NCI-H774 (cell line): Measurements from ENCODE around the gene TRPV3.
"Not testable (repeated sequence)": the region's sequence is repeated elsewhere in the genome, so short reads cannot be mapped to it uniquely, and the experiment has no call there.

ENCODE experiments used
- DNase-seq: peaks from one replicate; lab custom pipeline; 2025; lab: John Stamatoyannopoulos, UW

Gene TRPV3

DNA sequence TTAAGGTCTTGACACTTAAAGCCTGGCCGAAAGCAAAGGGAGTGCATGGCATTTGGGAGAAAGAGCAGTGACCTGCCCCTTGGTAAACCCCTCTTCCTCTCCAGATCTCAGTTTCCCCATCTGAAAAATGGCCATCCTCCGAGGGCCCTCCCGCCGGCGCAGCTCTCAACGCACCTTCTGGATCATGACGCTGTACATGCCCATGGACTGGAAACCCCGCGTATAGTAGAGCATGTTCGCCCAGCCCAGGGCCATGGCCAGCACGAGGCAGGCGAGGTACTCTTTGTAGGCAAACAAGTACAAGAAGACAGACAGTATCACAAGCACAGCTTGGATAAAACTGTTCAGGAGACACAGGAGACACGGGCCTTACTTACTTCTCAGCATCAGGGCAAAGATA, 33.6 kb downstream of the TRPV3 start:
- no peak for DNase-seq

DNA sequence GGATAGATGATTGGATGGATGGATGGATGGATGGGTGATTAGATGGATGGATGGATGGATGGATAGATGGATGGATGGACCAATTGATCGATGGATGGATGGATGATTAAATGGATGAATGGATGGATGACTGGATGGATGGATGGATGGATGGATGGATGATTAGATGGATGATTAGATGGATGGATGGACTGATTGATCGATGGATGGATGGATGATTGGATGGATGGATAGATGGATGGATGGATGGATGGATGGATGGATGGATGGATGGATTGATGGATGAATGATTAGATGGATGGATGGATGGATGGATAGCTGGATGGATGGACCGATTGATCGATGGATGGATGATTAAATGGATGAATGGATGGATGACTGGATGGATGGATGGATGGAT, 38.1 kb downstream of the TRPV3 start:
- DNase-seq: not testable (repeated sequence)

DNA sequence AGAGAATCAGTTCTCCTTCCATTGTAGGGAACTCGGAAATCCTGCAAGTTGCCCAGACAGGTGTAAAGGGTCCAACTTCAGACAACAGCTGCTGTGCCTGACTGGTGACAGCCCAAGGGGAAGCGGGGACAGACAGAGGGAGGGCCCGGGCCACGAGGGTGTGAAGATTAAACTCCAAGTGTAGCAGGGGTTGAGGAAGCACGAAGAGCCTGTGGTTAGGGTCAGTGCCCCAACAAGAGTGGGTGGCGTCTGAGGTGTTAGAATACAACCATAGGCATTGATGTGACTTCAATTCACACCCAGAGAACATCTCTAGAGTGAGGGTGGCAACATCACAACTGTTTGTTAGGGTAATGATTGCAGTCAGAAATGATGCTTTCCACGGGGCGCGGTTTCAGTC, 42.7 kb downstream of the TRPV3 start:
- no peak for DNase-seq

DNA sequence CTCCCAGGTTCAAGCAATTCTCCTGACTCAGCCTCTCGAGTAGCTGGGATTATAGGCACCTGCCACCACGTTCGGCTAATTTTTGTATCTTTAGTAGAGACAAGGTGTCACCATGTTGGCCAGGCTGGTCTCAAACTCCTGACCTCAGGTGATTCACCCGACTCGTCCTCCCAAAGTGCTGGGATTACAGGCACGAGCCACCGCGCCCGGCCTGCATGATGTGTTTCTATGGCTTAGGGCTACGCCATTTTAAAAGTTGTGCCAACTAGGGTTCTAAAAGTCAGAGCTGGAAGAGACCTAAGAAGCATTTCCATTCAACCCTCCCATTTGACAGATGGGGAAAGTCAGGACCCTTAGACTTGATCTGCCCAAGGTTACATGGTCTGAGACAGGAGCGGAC, 43.4 kb downstream of the TRPV3 start:
- not testable (repeated sequence) for DNase-seq

DNA sequence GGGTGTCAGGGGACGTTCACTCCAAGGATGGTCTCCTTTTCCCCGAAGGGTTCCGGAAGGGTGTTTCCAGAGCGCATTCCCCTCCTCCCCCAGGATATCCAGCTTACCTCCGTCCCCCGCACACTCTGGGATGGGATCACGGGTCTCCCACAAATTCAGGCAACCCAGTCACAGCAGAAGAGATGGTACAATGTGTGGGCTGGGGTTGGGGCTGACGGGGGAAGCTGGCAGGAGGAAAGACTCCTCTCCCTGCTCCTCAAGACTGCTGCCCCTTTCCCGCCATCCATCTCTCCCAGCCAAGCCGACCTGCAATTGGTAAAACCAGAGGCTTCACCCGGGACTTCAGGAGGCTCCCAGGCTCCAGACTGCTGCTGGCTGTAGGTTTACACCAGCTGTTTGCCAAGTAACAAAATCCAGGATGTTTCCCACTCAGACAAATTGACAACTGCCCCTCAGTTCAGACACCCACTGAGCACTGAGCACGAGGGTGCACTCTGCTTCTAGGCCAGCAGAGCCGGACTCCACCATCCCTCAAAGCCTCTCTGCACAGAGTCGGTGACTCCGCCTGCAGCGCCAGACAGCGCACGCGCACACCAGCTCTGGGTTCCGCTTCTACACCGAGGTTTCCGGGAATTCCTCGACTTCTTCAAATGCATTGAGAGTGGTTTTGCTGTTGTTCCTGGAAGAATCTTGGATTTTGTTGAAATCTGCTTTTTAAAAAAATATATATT, 44.1 kb downstream of the TRPV3 start:
- no peak for DNase-seq

DNA sequence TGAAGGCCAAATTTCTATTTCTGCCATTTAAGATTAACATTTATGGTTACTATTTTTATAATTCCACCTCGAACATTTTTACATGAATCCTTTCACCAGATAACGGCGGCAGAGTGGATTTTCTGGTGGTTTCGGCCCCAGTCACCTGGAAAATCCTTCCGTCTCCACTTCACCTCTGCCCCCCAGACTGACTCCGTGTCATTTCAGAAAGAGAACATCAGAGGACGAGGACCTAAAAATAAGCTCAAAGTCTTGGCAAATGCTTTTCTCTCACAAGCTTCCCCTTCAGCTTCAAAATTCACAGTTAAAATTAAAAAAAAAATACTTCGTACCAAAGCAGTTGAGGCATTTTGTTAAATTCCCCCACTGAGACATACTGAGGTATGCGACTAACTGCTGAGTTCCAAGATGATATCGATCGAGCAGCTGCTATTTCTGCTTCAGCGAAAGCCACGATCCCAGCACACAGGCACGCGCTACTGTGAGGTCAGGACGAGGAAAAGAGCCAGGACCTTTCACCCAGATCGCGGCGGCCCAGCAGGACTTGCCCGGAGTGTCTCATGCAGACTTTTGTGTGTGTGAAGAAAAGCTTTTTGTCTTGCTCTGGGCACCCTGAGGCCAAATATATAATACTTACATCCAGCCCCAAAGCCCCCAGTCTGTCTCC, 45.0 kb downstream of the TRPV3 start:
- no peak for DNase-seq

DNA sequence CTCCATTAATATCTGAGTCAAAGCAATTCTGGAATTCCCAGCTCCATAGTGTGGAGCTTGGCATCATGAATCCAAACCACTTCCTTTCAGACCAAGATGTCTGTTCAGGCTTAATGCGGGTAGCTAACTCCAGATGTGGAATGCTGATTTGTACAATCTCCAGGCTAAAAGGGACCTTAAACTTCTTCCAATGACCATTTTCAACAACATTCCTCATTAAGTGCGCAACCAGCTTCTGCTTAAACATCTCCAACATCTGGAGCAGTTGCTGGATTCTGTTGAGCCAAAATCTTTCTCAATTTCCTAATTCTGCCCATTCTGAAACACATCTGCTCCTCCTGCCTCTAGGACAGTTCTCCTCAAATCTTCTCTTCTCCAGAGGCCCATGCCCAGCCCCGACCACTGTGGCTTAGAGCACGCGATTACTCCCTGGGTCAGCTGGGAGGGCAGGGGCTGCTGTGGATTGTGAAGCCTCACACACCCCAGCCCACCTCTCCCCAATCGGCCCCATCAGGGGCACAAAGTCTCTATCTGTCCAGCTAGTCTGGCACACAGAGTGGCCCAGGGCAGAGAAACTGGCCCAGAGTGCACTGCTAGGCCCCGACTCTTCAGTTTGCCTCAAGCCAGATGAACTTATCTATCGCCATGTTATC, 45.6 kb downstream of the TRPV3 start:
- no peak for DNase-seq

DNA sequence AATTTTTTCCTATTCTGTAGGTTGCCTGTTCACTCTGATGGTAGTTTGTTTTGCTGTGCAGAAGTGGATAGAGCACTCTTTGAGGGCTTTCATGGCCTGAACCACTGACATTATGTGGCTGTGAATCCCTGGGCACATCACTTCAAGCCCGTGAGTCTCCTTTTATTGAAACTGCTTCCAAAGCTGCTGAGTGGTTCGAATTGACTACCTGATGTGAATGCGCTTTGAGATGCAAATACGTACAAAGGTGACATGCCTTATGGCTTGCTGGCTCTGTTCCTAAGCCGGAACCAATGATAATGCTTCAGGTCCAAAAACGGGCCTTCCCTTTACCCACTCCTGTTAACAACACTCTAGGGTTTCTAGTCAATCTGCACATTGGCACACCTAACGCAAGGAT, 47.5 kb downstream of the TRPV3 start:
- no peak for DNase-seq

DNA sequence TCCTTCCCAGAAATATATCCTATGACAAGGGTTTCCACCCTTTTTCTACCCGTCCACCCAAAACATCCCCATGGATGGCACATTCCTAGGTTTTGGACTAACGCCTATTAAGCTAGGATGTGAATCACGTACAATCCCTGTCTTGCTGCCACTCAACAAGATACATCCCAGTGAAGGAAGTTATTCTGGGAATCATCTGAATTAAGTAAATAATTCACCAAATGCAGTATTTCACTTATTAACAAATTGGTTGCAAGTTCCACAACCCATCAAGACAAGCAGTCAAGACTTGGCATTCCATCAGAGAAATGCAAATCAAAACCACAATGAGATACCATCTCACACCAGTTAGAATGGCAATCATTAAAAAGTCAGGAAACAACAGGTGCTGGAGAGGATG, 49.7 kb downstream of the TRPV3 start:
- no peak for DNase-seq

DNA sequence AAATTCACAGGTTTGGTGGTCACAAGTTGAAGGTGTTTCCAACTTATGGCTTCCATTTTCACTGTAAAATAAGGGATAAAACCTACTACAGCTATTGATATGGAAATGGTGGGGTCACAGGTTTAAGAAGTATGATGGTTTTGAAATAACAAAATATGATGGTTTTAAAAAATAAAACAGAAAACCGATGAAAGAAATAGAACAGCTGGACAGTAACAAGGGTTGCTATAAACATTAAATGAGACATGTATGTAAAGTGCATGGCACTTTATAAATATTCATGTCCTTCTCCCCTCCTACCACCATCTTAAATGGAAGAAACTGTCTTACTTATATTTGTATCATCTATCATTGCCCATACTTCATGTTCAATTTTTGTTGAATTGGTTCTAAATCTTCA, 50.5 kb downstream of the TRPV3 start:
- DNase-seq: no peak

DNA sequence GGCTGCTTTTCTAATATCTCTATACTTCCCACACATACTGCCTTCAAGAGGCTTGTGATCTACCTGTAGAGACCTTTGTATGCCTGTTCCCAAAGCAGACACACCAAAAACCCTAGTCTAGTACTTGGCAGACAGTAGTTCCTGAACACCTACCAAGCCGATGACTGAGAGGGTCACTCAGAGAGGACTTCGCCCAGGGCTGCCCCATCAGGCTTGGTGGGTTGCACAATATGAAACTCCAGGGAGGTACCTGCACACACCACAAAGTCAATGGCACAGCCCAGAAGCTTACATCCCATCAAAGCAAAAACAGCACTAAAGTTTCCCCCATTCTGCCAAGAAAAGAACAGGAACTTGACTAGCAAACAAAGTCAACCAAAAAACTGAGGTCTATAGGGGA, 51.6 kb downstream of the TRPV3 start:
- DNase-seq: no peak

DNA sequence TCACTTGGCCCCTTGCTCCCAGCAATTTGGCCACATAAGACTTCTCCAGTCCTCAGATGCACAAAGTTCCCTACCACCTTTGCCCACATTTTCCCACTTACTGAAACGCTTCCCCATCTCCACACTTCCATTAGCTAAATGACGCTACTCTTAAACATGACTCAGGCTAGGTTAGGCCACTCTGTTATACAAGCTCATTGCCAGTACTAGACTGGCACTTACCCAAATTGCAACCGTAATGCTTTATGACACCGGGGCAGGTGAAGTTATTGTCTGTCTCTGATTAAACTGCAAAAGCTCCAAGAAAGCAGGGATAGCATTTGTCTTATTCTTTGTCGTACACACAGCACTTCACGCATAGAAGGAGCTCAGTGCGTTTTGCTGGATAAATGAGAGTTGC, 52.6 kb downstream of the TRPV3 start:
- DNase-seq: no peak

DNA sequence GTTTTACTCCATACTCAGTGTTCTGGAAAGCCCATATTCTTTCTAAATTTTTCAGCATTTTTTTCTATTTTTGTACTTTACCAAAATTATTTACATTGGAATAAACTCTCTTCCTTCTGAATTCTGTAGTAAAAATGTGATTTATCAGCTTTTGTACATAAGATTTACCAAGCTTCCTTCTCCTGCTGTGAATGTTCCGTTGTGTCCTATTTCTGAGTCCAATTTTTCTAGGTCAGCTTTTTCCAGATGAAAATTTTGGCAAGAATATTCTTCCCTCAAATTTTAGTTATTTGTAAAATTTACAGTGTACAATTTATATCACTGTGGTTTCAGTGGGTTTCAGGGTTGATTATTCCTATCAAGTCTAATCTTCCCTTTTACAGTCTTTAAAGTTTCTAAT, 54.3 kb downstream of the TRPV3 start:
- DNase-seq: no peak

DNA sequence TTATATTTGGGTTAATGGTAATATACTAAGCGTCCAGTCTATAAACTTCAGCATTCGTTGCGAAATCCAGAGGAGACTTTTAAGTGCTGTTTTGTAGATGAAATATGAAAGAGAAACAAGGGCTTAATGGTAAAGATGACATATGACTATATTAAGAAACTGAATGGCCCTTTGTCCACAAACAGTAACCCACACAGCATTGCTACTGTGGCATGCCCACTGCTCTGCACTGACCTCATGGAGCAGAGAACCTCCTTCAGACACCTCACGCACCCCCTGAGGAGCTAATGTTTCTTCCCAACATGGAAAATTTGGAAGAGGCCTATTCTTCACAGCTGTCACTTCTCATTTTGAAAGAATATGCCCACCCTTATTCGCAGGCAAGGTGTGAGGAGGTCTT, 55.1 kb downstream of the TRPV3 start:
- DNase-seq: no peak

DNA sequence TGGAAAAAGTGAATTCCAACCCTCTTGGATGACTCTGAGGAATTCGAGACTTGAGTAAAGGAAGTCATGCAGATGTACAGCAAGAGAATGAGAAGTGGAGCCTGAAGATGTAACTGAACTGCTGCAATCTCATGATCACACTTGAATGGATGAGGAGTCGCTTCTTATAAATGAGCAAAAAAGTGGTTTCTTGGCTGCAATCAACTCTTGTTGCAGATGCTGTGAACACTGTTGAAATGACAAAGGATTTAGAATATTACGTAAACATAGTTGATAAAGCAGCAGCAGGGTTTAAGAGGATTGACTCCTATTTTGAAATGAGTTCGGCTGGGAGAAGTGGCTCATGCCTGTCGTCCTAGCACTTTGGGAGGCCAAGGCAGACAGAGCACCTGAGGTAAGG, 56.3 kb downstream of the TRPV3 start:
- no peak for DNase-seq

DNA sequence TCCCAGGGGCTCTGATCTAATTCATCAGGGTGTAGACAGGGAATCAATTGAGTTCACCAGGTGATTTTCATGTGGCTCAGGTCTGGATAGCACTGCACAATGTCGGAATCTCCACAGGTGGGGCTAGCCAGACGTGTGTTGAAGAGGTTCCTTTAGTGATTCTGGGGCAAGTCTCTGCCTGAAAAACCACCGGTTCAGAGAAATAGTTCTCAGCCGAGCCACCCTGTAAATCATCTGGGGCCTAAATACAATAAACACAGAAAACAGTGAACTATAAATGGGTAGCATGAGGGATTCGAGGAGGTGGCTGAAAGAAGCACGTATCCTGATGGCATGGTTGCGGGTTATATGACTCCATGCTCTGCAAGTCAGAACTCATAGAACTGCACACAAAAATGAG, 60.5 kb downstream of the TRPV3 start:
- no peak for DNase-seq

DNA sequence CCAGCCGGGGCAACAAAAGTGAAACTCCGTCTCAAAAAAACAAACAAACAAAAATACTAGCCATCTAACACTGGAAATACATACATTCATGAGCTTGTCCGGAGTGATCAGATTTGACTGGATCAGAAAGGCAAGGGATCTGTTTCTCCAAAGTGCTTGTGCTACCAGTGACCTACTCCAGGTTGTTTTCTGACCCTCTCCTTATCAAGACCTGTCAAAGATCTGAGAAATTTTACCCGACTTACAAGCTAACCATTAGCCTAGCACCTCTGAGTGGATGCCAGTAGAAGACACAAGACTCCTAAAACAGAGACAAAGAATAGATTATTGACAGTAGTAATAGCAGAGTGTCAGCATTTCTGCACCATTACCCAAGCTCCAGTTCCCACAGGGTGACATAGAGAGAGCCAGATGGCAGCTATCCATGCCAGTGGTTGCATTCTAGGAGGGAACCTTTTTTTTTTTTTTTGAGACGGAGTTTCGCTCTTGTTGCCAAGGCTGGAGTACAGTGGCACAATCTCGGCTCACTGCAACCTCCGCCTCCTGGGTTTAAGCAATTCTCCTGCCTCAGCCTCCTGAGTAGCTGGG, 72.0 kb downstream of the TRPV3 start:
- no peak for DNase-seq

DNA sequence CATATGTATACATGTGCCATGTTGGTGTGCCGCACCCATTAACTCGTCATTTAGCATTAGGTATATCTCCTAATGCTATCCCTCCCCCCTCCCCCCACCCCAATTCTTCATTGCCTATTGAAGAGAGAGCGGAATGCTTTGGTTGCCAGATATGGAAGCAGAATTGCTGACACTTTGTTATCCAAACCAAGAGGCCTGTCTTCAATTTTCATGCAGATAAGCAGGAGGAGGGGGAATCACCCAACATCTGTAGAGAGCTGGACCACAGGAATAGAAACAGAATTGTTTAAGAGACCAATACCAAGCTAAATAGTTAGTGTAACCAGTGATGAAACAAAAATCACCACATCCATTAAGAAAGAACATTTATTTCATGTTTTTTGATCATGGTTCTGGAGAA, 74.8 kb downstream of the TRPV3 start:
- no peak for DNase-seq

DNA sequence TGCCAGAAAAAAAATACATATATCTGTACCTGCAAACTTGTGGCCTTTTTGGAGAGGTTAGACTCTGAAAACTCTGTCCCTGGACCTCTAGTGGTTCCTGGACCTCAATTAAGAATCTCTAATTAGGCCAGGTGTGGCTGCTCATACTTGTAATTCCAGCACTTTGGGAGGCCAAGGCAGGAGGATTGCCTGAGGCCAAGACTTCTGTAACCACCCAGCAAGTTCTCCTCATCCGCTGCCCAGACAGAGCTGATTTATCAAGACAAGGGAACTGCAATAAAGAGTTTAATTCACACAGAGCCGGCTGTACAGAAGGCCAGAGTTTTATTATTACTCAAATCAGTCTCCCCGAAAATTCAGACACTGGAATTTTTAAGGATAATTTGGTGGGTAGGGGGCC, 77.6 kb downstream of the TRPV3 start:
- DNase-seq: no peak

DNA sequence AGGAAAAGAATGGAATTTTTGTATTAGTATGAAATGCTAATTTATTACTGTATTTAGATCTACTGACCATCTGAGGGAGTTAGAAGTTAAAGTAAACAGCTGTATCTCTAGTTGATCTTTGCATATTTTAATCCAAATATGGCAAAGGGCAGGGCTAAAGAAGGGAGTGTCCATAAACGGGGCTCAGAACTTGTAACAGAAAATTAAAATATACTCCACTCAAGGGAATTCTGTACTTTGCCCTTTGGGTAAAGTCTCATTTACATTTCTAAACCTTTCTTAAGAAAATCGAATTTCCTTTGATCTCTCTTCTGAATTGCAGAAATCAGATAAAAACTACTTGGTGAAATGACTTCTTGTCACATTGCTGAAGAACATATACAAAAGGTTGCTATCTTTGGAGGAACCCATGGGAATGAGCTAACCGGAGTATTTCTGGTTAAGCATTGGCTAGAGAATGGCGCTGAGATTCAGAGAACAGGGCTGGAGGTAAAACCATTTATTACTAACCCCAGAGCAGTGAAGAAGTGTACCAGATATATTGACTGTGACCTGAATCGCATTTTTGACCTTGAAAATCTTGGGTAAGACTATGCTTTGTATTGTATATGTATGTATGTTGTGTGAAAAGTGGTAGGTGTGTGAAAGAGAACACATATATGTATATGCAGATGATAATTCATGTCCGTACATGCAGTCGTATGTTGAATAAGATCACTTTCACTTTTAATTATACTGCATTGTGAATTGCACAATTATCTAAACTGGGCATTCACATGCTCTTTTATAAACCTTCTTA, 81.6 kb downstream of the TRPV3 start, which contains the start of gene ASPA:
Gene ASPA (plus strand): TSS at position 186 of the 799 bp plus-strand sequence. CDS start 163 bp downstream, at position 349.
- DNase-seq: no peak

DNA sequence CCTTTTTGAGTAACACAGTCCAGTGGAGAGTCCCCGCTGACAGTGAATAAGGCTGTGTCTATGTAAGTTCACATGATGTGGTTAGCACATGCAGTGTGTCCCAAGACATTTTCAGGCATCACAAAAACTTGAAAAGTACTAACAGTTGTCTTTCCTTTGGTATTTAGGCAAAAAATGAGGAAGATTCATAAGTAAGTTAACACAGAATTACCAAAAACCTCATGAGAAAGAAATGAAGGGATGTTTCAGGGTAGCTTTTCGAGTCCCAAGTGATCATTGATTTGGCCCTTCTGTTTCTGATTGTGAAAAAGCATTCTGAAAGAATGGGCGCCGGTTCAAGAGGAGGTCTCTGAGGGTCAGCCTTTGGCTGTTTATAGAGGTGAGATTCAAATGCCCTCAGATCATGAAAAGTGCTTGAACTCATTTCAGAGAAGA, 82.3 kb downstream of the TRPV3 start:
- no peak for DNase-seq

DNA sequence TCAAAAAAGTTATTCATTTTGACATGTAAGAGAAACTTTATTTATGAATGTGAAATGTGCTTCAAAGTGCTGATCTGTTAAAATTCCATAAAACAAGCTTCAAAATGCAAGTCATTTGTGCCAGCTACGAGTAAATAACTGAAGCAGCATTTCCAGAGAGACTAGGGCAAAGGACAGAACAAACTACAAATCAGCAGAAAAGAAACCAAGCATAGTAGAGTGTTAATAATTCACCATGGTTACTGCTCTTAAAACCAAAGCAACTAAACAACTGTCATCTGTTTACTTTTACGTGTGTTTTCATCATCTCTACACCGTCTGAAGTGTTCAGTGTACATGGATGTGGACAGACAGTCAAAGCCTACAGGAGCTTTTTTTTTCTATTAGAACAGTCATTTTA, 83.4 kb downstream of the TRPV3 start:
- no peak for DNase-seq
